Measurements from ENCODE around the gene NFKBIE. TPM values are rescaled to one million over a fixed set of nuclear protein-coding genes. Genes with fewer than 3 reads are reported as not detected.
A peak's percentile ranks its signal among the peaks of the same experiment; 100 is the strongest.

NFKBIE gene
- total RNA-seq, 2 experiments from 2014 or later: 9.1 to 9.6 TPM

- Mint-ChIP-seq H3K4me3 (peak overlapping the region; percentile 41), H3K9me3 (no peaks in the 10 kb centered on the region), H3K36me3 (ENCODE audit: low read depth) (no peaks in the 10 kb centered on the region), H3K4me1 (ENCODE audit: low read depth) (peaks cover 32% of the 10 kb centered on the region), H3K27ac (no peak overlapping the region), H3K27me3 (ENCODE audit: low read depth) (peaks cover 42% of the 10 kb centered on the region)
- CTCF ChIA-PET: interaction anchor here (1.0 to 5.0 kb wide), 14 partner anchors 9 to 188 kb away, joined by 3 to 164 read pairs (median 12); partner anchors contain the start of genes AARS2, HSP90AB1 and SPATS1
- no peak for DNase-seq
- intact Hi-C loops (cut with micrococcal nuclease): loop anchor here (2.0 kb wide), 1 partner anchor 27 kb away; no protein-coding TSS in a partner anchor
Measured at GRCh38 chr6:44269178-44269920, 4.0 kb upstream of the NFKBIE start.

GRCh38 chr6:44268095-44268628 is 2.8 kb upstream of the NFKBIE start:
- H3K4me3 Mint-ChIP-seq: no peak overlapping the region
- peaks cover 7% of the 10 kb centered on the region for H3K36me3 Mint-ChIP-seq (ENCODE audit: low read depth)
- CTCF ChIA-PET: interaction anchor here (0.5 to 5.0 kb wide), 31 partner anchors 8 to 189 kb away, joined by 3 to 164 read pairs (median 5); partner anchors contain the start of genes AARS2, CDC5L, HSP90AB1 and SLC35B2
- intact Hi-C loops (cut with micrococcal nuclease): loop anchor here (1.0 to 2.0 kb wide), 4 partner anchors 29 to 188 kb away; no protein-coding TSS in a partner anchor
- H3K27me3 Mint-ChIP-seq (ENCODE audit: low read depth): peaks cover 34% of the 10 kb centered on the region
- no peak overlapping the region for H3K27ac Mint-ChIP-seq
- peaks cover 40% of the 10 kb centered on the region for H3K4me1 Mint-ChIP-seq (ENCODE audit: low read depth)
- DNase-seq: peak; percentile 76
- no peaks in the 10 kb centered on the region for H3K9me3 Mint-ChIP-seq

GRCh38 chr6:44267252-44267651 is 1.9 kb upstream of the NFKBIE start:
- no peaks in the 10 kb centered on the region for H3K9me3 Mint-ChIP-seq
- H3K27ac Mint-ChIP-seq: no peak overlapping the region
- CTCF ChIA-PET: interaction anchor here (1.5 to 5.0 kb wide), 17 partner anchors 9 to 188 kb away, joined by 3 to 164 read pairs (median 10); partner anchors contain the start of genes AARS2, HSP90AB1 and SPATS1
- no peak overlapping the region for H3K4me3 Mint-ChIP-seq
- no peak for DNase-seq
- intact Hi-C loops (cut with micrococcal nuclease): no loop called here
- H3K4me1 Mint-ChIP-seq (ENCODE audit: low read depth): peaks cover 49% of the 10 kb centered on the region
- peaks cover 26% of the 10 kb centered on the region for H3K27me3 Mint-ChIP-seq (ENCODE audit: low read depth)
- peaks cover 8% of the 10 kb centered on the region for H3K36me3 Mint-ChIP-seq (ENCODE audit: low read depth)

GRCh38 chr6:44266347-44266746 is 996 bp upstream of the NFKBIE start:
- intact Hi-C loops (cut with micrococcal nuclease): no loop called here
- DNase-seq: peak; percentile 39
- H3K9me3 Mint-ChIP-seq: no peaks in the 10 kb centered on the region
- CTCF ChIA-PET: interaction anchor here (0.8 to 5.0 kb wide), 12 partner anchors 9 to 97 kb away, joined by 3 to 164 read pairs (median 14); partner anchors contain the start of genes AARS2 and SPATS1
- H3K27ac Mint-ChIP-seq: peak overlapping the region; percentile 15
- H3K4me3 Mint-ChIP-seq: peak overlapping the region; percentile 19
- H3K36me3 Mint-ChIP-seq (ENCODE audit: low read depth): peaks cover 8% of the 10 kb centered on the region
- H3K4me1 Mint-ChIP-seq (ENCODE audit: low read depth): peaks cover 53% of the 10 kb centered on the region
- H3K27me3 Mint-ChIP-seq (ENCODE audit: low read depth): peaks cover 22% of the 10 kb centered on the region

- CTCF ChIA-PET: interaction anchor here (4.4 to 5.0 kb wide), 3 partner anchors 39 to 70 kb away, joined by 41 to 164 read pairs (median 108); partner anchors contain the start of gene AARS2
- no peak for DNase-seq
- intact Hi-C loops (cut with micrococcal nuclease): loop anchor here (1.0 kb wide), 9 partner anchors 8 to 492 kb away; partner anchors contain the start of genes AARS2, CDC5L and SLC35B2
- Mint-ChIP-seq H3K27ac (peak overlapping the region; percentile 78), H3K4me1 (ENCODE audit: low read depth) (peaks cover 56% of the 10 kb centered on the region), H3K9me3 (no peaks in the 10 kb centered on the region), H3K36me3 (ENCODE audit: low read depth) (peaks cover 12% of the 10 kb centered on the region), H3K4me3 (peak overlapping the region; percentile 96), H3K27me3 (ENCODE audit: low read depth) (peaks cover 18% of the 10 kb centered on the region)
Measured at GRCh38 chr6:44265722-44266233, 427 bp upstream of the NFKBIE start.

GRCh38 chr6:44264154-44265006 is 971 bp downstream of the NFKBIE start:
- intact Hi-C loops (cut with micrococcal nuclease): loop anchor here (1.0 kb wide), 9 partner anchors 7 to 491 kb away; partner anchors contain the start of genes AARS2, CDC5L and SLC35B2
- H3K36me3 Mint-ChIP-seq (ENCODE audit: low read depth): peaks cover 12% of the 10 kb centered on the region

GRCh38 chr6:44263354-44264100 is 1.8 kb downstream of the NFKBIE start:
- Mint-ChIP-seq H3K27ac (peak overlapping the region; percentile 95), H3K27me3 (ENCODE audit: low read depth) (peaks cover 1% of the 10 kb centered on the region), H3K4me3 (peak overlapping the region; percentile 96), H3K36me3 (ENCODE audit: low read depth) (peaks cover 14% of the 10 kb centered on the region), H3K4me1 (ENCODE audit: low read depth) (peaks cover 40% of the 10 kb centered on the region), H3K9me3 (no peaks in the 10 kb centered on the region)
- CTCF ChIA-PET: interaction anchor here (0.7 to 1.9 kb wide), 7 partner anchors 8 to 165 kb away, joined by 3 to 9 read pairs (median 4); partner anchors contain the start of gene HSP90AB1
- intact Hi-C loops (cut with micrococcal nuclease): no loop called here
- peak; percentile 66 for DNase-seq

More at GRCh38 chr6:44264154-44265006, 971 bp downstream of the NFKBIE start:
- DNase-seq: peak; percentile 58
- Mint-ChIP-seq H3K4me1 (ENCODE audit: low read depth) (peaks cover 48% of the 10 kb centered on the region), H3K9me3 (no peaks in the 10 kb centered on the region), H3K27me3 (ENCODE audit: low read depth) (peaks cover 9% of the 10 kb centered on the region), H3K4me3 (peak overlapping the region; percentile 96), H3K27ac (peak overlapping the region; percentile 95)
- CTCF ChIA-PET: interaction anchor here (0.7 to 1.4 kb wide), 5 partner anchors 9 to 166 kb away, joined by 3 to 4 read pairs (median 3); partner anchors contain the start of gene HSP90AB1

- no peaks in the 10 kb centered on the region for H3K9me3 Mint-ChIP-seq
- intact Hi-C loops (cut with micrococcal nuclease): no loop called here
- peak overlapping the region; percentile 96 for H3K4me3 Mint-ChIP-seq
- peak overlapping the region; percentile 95 for H3K27ac Mint-ChIP-seq
- H3K4me1 Mint-ChIP-seq (ENCODE audit: low read depth): peaks cover 47% of the 10 kb centered on the region
- DNase-seq: peak; percentile 16
- no peaks in the 10 kb centered on the region for H3K27me3 Mint-ChIP-seq (ENCODE audit: low read depth)
- CTCF ChIA-PET: interaction anchor here (1.4 to 1.9 kb wide), 3 partner anchors 16 to 90 kb away, joined by 4 to 9 read pairs (median 8); partner anchors contain the start of gene HSP90AB1
- H3K36me3 Mint-ChIP-seq (ENCODE audit: low read depth): peaks cover 14% of the 10 kb centered on the region
Measured at GRCh38 chr6:44262467-44263353, 2.6 kb downstream of the NFKBIE start.

- Mint-ChIP-seq H3K4me3 (no peak overlapping the region), H3K27ac (no peak overlapping the region), H3K4me1 (ENCODE audit: low read depth) (peaks cover 44% of the 10 kb centered on the region), H3K27me3 (ENCODE audit: low read depth) (no peaks in the 10 kb centered on the region), H3K36me3 (ENCODE audit: low read depth) (peaks cover 14% of the 10 kb centered on the region), H3K9me3 (no peaks in the 10 kb centered on the region)
- DNase-seq: no peak
- CTCF ChIA-PET: interaction anchor here (1.9 kb wide), 2 partner anchors 14 to 89 kb away, joined by 8 to 9 read pairs; partner anchors contain the start of gene HSP90AB1
- intact Hi-C loops (cut with micrococcal nuclease): no loop called here
Measured at GRCh38 chr6:44261581-44261980, 3.8 kb downstream of the NFKBIE start.
